GM18502 (cell line): ENCODE data around the gene SIGLEC7.

Experiments
- ATAC-seq: cut with Tn5 transposase; IDR thresholded peaks from one replicate; pipeline ENCODE4 v1.9.1; 2021; ENCODE audit warnings: mild to moderate bottlenecking; ENCODE audit not compliant: unreplicated experiment, poor library complexity

Gene SIGLEC7

DNA sequence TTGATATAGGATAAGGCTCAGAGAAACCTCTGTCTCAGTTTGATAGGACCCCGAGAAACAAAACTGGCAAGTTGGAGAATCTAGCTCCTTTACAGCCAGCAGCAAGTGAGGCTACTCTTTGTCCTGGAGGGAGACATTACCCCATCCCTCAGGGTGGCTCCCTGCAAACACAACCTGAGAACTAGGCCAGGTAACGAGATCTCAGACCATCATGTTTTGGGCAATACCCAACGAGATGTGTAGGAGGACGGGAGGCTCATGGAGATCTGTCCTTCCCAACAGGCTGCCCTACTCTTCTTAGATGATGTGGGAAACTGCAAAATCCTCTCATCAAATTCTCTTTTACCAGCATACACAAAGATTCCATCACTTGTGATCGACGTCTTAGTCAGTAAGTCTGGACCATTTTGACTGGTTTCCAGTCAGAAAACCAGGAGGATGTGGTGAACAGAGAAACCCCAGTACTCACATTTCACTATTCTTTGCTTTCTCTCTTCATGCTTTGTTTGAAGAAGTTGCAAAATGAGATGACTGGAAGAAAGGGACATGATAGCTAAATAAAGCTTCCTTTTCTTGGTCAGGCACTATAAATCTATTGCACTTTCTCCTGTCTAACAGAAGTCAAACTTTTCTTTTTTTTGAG, 27.9 kb upstream of the SIGLEC7 start:
- ATAC-seq, result no peak

DNA sequence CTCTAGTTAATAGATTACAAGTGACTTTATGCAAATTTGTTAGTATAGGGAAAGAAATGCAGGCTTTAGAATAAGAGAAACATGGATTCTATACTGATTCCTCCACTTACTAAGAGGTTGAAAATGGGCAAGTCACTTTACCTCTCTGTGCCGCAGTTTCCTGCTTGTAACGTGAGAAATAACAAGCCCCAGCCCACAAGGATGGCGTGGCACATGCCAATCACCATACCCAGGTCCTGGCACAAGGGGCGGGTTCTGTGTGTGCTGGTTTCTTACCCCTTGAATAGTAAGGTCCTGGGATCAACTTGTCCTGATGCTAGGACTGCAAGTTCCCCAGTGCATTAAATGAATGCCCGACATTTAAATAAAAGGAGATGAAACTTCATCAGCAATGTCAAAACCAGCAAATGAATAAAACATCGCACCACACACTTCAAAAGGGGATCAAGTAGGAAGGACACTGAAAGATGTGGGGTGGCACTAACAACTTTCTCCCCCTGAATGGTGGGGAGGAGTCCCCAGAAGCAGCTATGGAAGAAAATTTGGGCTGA, 25.3 kb upstream of the SIGLEC7 start:
- no peak for ATAC-seq

DNA sequence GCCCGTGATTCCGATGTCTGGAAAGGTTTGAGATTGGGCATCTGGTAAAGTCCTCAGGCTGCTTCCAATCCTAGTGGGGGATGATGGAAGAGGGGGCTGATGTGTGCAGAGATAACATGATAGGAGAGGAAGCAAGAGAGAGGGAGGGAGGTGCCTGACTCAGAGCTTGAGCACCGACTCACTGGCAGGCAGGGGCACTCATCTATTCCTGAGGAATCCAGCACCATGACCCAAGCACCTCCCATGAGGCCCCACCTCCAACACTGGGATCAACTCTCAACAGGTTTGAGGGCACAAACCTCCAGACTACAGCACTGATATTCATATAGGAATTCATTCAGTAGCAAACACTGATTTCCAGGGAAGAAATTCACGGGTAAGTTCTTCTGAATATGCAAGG, 23.0 kb upstream of the SIGLEC7 start:
- ATAC-seq, result no peak

DNA sequence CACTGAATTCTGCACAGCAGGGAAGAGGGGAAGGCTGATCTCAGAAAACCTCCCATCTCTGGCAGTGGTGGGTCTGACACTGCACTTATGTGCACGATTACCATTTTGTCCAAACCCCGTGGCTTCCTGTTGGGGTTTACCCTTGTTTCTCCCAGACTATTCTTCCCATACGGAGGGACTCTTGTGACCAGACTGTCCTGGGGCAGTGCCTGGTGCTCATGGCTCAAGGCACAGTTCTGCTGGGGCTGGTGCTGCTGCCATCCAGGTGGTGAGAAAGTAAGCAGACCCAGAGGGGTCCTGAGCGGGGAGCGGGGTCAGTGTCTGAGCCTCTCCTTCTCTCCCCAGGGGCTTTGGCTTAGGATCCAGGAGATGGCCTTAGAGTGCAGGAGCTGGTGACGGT, 22.5 kb upstream of the SIGLEC7 start:
- no peak for ATAC-seq

DNA sequence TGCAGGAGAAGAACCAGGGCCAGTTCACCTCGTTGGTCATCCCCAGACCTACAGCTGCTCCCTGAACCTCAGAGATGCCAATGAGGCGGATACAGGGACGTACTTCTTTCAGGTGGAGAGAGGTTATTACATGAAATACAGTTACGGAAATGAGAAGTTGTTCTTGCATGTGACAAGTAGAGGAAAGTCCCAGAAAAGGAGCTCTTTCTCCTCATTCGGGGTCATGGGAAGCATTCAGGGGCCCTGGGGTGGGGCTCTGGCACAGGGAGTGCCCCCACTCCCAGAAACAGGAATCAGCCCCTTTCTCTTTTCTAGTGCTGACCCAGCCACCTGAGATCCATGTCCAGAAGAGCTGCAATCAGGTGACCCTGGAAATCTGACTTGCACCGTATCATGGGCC, 21.9 kb upstream of the SIGLEC7 start:
- ATAC-seq, result no peak

DNA sequence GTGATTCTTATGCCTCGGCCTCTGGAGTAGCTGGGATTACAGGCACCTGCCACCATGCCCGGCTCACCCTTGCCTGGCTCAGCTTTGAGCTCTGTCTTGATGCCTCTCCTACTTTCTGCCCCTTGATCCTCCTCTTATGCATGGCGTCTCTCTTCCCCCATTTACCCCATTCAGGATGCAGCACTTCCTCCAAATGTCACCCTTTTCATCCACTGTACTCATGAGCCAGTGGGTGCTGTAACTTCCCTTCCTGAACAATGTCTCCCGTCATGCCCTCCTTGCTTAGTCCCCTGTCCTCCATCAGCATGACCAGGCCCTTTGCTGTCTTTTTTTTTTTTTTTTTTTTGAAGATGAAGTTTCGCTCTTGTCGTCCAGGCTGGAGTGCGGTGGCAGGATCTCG, 20.8 kb upstream of the SIGLEC7 start:
- no peak for ATAC-seq

DNA sequence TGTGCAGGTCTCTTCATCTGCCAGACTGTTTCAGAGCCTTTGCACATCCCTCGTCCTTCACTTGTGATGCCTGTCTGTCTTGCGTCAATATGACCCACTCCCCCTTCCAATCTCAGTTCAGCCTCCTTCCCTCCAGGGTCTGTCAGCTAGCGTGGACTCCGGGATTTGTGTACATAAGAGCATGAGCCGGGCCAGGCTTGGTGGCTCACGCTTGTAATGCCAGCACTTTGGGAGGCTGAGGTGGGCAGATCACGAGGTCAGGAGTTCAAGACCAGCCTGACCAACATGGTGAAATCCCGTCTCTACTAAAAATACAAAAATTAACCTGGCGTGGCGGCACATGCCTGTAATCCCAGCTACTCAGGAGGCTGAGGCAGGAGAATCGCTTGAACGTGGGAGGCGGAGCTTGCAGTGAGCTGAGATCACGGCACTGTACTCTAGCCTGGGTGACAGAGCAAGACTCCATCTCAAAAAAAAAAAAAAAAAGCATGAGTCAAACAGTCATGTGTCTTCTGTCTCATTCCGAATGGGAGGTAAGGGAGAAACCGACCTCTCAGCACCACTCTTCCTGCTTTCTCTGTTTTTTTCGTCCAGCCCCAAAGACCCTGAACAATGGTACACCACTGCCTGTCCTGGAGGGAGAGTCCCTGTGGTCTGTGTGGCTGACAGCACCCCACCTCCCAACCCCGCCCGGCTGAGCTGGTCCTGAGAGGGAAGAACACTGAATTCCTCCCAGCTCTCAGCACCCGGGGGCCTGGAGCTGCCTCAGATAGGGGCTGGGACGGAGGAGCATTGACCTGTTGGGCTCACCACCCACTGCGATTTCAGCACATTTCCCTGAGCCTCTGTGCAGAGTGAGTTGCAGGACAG, 19.8 kb upstream of the SIGLEC7 start:
- ATAC-seq, result no peak

DNA sequence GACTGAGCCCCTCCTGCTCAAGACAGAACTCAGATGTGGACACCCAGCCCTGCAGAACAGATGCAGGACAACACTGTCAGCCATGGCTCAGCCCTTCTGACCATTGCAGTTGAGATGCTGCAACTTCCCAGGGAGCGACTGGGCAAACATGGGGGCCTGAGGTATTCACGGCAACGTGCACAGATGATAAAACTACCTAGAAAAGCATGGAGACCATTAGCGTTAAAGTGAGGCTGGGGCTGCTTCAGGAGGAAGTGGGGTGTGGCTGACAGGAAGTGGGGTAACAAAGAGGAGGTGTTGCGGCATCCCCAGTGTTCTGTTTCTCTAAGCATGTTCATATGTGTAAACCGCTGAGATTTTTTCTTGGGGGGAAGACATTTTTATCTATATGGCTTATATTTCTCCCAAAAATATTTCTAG, 18.7 kb upstream of the SIGLEC7 start:
- no peak for ATAC-seq

DNA sequence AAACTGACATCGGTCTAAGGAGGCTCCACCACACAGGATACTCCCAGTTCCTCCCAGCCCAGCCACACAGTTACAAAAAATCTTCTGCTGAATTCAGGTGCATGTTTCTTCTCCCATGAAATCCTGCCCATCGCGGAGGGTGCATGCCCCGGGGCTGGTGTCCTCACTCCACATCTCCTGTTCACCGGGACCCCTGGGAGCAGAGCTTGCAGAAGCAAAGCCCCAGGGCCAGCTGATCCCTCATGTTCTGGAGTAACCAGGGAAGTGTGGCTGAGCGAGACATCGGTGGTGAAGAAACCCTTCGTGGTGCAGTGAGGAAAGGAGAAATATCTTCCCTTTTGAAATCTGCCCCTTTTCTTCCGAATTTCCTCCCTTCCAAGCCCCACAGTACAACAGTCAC, 18.3 kb upstream of the SIGLEC7 start:
- no peak for ATAC-seq

DNA sequence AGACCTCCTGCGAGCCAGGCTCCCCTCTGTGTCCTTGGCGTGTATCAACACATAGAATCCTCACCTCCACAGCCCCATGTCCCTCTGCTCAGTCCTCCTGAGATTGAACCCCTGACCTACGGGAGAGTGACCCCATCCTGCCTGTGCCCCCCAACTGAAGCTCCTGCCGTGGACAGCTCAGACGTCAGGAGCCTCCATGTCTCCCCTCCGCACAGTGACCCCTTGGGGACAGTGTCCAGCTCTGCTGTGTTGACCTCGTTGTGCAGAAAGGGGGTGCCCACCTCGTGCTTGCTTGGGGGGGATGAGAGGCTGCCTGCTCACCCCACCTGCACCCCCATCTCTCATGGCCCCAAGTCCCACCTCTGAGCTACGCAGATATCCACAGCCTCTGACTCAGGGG, 17.9 kb upstream of the SIGLEC7 start:
- ATAC-seq, result no peak

DNA sequence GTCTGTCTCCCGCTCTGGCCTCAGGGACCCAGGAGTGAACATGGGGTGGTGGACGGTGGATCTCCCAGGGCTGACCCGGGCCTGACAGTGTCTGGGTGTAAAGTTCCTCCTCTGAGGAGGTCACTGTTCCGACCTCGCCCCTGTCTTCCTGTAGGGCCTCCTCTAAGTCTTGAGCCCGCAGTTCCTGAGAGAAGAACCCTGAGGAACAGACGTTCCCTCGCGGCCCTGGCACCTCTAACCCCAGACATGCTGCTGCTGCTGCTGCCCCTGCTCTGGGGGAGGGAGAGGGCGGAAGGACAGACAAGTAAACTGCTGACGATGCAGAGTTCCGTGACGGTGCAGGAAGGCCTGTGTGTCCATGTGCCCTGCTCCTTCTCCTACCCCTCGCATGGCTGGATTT, 17.4 kb upstream of the SIGLEC7 start, which contains the start of gene SIGLEC9:
TSS of gene SIGLEC9 (plus strand) at position 178 of the 400 bp plus-strand sequence. CDS start at position 247, 69 bp downstream.
- no peak for ATAC-seq

DNA sequence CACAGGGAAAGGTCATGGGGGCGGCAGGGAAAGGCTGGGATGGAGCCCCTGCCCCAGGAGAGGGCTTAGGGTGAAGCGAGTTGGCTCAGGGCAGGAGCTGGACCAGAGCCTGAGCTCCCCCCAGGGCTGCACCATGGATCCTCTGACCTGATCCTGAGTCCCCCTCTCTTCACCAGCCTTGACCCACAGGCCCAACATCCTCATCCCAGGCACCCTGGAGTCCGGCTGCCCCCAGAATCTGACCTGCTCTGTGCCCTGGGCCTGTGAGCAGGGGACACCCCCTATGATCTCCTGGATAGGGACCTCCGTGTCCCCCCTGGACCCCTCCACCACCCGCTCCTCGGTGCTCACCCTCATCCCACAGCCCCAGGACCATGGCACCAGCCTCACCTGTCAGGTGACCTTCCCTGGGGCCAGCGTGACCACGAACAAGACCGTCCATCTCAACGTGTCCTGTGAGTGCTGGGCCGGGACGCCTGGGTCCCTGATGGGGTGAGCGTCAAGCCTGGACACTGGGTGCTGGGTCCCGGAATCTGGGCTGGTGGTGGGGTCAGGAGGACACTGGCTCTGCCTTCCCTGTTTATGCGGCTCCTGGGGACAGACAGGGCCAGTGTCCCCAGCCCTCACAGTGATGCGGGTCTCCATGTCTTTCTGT, 16.6 kb upstream of the SIGLEC7 start:
- no peak for ATAC-seq

DNA sequence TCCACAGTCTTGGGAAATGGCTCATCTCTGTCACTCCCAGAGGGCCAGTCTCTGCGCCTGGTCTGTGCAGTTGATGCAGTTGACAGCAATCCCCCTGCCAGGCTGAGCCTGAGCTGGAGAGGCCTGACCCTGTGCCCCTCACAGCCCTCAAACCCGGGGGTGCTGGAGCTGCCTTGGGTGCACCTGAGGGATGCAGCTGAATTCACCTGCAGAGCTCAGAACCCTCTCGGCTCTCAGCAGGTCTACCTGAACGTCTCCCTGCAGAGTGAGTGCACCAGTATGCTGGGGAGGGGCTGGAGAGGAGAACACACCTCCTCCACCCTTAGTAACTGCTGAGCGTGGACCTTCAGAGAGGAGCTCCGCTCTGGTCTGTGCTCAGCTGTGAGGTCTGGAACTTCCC, 15.1 kb upstream of the SIGLEC7 start:
- ATAC-seq, result no peak

DNA sequence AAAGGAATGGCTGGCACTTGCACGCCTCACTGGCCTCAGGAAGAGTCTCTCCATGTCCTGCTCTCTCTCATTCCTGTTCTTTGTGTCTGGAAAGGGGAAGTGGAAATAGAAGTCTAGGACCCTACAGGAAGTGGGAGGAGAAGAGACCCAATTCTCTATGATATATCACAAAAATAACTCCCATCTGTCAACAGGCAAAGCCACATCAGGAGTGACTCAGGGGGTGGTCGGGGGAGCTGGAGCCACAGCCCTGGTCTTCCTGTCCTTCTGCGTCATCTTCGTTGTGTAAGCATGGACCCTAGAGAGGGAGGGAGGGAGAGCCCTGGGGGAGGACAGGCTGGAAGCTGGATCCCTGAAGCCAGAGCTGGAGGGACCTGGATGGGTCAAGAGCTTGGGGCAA, 14.3 kb upstream of the SIGLEC7 start:
- no peak for ATAC-seq

DNA sequence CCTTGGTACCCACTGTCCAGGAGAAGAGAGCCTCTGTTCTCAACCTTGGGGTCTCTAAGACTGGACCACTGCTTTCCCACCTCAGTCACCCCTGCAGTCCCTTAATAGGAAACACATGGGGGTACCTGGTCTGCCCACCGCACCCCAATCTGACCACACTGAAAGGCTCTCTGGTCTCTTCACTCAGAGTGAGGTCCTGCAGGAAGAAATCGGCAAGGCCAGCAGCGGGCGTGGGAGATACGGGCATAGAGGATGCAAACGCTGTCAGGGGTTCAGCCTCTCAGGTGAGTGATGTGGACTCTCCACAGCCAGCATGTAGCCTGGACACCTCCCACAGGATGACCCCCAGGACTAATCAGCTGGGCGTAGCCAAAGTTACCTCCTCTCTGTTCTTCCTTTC, 13.9 kb upstream of the SIGLEC7 start:
- no peak for ATAC-seq

DNA sequence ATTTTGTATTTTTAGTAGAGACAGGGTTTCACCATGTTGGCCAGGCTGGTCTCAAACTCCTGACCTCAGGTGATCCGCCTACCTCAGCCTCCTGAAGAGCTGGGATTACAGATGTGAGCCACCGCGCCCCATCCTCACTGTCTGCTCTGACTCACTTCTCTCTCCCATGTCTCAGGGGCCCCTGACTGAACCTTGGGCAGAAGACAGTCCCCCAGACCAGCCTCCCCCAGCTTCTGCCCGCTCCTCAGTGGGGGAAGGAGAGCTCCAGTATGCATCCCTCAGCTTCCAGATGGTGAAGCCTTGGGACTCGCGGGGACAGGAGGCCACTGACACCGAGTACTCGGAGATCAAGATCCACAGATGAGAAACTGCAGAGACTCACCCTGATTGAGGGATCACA, 12.4 kb upstream of the SIGLEC7 start:
- ATAC-seq, result no peak

DNA sequence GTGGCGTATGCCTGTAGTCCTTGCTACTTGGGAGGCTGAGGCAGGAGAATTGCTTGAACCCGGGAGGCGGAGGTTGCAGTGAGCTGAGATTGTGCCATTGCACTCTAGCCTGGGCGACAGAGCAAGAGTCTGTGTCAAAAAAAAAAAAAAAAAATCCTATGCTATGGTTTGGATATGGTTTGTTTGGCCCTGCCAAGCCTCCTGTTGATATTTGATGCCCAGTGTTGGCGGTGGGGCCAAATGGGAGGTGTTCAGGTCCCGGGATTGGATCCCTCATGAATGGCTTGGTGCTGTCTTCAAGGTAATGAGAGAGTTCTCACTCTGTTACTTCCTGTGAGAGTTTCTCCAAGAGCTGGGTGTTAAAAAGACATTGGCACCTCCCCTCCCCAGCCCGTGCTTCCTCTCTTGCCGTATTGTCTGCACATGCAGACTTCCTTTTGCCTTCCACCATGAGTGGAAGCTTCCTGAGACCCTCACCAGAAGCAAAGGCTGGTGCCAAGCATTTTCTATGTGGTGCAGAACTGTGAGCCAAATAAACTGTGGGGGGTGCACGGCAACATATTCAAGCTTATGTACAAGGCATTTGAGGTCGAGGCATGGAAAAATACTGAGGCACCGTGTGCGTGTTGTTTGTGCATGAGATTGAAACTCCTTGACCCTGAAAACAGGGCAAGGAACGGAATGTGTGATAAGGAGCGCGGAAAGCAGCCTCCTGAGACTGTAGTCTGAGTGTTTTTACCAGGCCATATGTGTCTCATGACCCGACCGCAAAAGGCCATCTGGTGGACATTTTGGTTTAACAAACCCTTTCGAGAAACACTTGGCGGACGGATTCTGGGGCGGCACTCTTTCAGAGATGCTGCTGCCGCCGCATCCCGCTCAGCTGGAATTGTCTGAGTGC, 10.1 kb upstream of the SIGLEC7 start:
- no peak for ATAC-seq

DNA sequence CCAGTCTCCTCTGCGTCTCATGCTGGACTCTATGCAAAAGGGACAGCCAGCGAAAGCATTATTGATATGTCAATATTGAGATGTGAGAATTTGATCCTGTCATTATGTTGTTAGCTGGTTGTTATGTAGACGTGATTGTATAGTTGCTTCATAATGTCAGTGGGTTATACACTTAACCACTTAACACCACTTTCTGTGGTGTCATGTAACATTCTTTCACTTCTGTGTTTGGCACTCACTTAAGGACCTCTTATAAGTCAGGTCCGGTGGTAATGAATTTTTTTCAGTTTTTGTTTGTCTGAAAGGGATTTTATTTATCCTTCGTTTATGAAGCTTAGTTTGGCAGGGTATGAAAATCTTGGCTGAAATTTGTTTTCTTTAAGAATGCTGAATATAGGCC, 7.1 kb upstream of the SIGLEC7 start:
- ATAC-seq, result no peak

DNA sequence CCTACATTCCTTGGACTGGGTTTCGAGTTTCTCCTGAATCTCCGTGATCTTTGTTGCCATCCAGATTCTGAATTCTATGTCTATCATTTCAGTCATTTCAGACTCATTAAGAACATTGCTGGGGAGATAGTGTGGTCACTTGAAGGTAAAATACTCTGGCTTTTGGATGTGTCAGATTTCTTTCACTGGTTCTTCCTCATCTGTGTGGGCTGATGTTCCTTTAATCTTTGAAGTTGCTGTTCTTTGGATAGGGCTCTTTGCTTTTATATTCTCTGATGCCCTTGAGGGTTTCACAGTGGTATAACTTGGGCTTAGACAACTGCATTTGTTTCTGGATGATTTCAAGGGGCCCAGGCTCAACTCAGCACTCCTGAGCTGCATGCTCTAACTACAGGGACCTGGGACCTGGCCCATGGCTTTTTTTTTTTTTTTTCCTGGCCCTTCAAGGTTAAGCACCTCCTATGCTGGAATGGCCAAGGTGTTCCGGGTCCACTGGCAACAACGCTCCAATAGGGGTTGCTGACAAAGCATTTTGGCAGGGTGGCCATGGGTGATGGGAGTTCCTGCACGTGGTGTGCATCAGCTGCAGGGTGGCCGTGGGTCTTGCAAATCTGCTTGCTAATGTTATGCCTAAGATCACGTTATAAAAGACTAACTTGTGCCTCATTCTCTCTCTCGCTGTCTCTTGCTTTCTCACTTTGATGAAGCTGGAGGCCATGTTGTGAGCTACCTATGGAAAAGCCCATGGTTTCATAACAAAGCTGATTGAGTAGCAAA, 5.9 kb upstream of the SIGLEC7 start:
- no peak for ATAC-seq
